Activated CD8-positive, alpha-beta T cell treated with anti-CD3 and anti-CD28 coated beads for 36 hours (primary cell): ENCODE results near the gene MSX2. TPM values are rescaled to one million over a fixed set of nuclear protein-coding genes. Genes with fewer than 3 reads are reported as not detected.

Source experiments
- ATAC-seq: fragments of 200-7000 bp; cut with Tn5 transposase; one replicate; pipeline ENCODE4 v1.10.0; 2021; ENCODE audit warnings: mild to moderate bottlenecking, moderate library complexity
- CTCF ChIA-PET: fragments of 350-600 bp; sonication (Branson Sonifier 250); formaldehyde crosslinking; loops from one replicate; lab custom pipeline; 2021; ENCODE audit warnings: antibody characterized with exemption; lab: Charles Lee
- POLR2A ChIA-PET: fragments of 350-600 bp; sonication (Branson Sonifier 250); formaldehyde crosslinking; loops from one replicate; lab custom pipeline; 2021; ENCODE audit warnings: antibody characterized with exemption; lab: Charles Lee
- DNase-seq: peaks from one replicate; pipeline ENCODE4 v3.0.0-alpha.2; 2020
- H3K27ac Mint-ChIP-seq: one replicate; pipeline ENCODE4 v1.8.0; 2021; ENCODE audit warnings: mild to moderate bottlenecking, mixed read lengths
- H3K27me3 Mint-ChIP-seq: one replicate; pipeline ENCODE4 v1.8.0; 2021; ENCODE audit warnings: mixed read lengths
- H3K36me3 Mint-ChIP-seq: one replicate; pipeline ENCODE4 v1.8.0; 2021; ENCODE audit warnings: low read depth, mixed read lengths
- H3K4me1 Mint-ChIP-seq: one replicate; pipeline ENCODE4 v1.8.0; 2021; ENCODE audit warnings: low read depth, mixed read lengths
- H3K4me3 Mint-ChIP-seq: one replicate; pipeline ENCODE4 v1.8.0; 2021; ENCODE audit warnings: mild to moderate bottlenecking, moderate library complexity, mixed read lengths
- H3K9me3 Mint-ChIP-seq: one replicate; pipeline ENCODE4 v1.8.0; 2021; ENCODE audit warnings: mixed read lengths
- intact Hi-C: fragments of 100-400 bp; cut with micrococcal nuclease; formaldehyde crosslinking; loops from one replicate; pipeline ENCODE4 v1.10.0; 2022
- total RNA-seq, 2 experiments: library from RNA; stranded (reverse); gene quantifications; one replicate each; pipeline ENCODE4 v1.2.3, GENCODE V29; 2021
- TF ChIP-seq, protein P1 (sequence below): fragments of 200-600 bp; IDR thresholded peaks from one replicate; pipeline ENCODE4 v1.8.0; 2022; ENCODE audit warnings: antibody characterized with exemption, mild to moderate bottlenecking

The MSX2 gene
- total RNA-seq, 2 experiments from 2014 or later, result not detected

DNA sequence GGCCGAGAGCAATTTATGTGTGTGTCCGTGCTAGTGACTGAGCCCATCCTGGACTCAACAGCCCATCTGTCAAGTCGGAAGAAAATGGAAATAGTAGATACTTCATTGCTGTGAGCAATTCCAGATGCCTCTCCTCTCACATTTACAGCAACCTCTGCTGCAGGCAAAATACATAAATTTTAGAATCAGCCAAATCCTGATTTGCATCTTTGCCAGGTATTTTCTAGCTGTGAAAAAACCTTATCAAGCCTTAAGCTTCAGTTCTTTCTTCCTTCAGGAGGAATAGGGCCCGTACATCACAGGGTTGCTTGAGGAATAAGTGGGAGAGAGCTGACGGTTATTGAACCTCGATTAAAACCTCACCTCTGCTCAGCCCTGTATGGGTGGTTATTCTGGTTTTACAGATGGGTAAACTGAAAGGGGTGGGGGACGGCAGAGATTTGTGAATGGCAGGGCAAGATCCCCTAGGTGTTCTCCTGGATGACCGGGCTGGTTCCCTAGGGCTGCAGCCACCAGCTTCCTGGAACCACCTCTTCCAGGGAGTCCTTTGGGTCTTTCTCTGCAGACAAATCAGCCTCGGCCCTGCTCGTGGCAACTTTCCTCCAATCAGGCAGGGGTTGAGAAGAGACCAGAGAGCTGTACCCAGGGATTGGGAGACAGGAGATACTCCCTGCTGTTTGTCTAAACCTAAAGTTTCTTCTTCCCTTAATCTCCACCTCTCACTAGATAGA is 5.3 kb upstream of the MSX2 start:
- no peak for ATAC-seq
- intact Hi-C loops, result no loop called here
- H3K36me3 Mint-ChIP-seq, result no peaks in the 10 kb centered on the region

DNA sequence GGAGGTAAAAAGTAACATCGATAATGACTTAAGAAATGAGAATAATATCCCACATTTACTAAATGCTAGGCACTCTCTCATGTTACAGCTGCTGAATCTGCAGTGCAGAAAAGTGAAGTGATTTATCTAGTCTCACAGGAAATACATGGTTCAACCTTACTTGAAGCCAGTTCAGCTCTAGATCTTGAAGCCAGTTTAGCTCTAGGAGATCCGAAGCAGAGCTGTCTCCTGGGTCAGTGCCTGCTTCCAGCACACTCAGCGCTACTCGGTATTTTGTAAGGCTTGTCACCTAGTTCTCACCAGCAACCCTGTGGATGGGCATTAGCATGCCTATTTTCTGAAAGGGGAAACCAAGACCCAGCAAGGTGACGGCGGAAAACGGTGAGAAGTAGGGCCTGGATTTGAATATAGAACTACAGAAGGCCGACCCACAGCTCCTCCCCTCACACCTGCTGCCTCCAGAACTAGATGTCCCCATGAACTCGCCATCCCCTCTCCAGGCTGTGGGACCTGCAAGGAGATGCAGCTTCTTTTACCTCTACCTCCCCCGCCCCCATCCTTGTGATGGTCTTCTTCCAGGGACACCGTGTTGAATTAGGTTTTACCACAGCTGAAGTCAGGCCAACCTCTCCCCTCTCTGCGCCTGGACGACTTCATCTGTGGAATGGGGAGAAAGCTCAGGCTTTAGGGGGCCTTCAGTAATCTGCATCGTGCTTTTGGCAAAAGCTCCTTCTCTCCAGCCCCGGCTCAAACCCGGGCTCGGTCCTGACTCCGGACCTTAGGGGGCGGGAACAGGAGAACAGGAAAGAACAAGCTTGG is 4.4 kb upstream of the MSX2 start:
- Mint-ChIP-seq H3K9me3 (no peaks in the 10 kb centered on the region), H3K27me3 (peaks cover 66% of the 10 kb centered on the region), H3K27ac (no peak overlapping the region), H3K4me1 (peaks cover 4% of the 10 kb centered on the region), H3K36me3 (no peaks in the 10 kb centered on the region), H3K4me3 (no peak overlapping the region)
- ChIA-PET POLR2A (no interaction called here), CTCF (interaction anchor here (1.1 kb wide), 1 partner anchor 300 kb away, joined by 5 read pairs; no protein-coding TSS in a partner anchor)
- TF ChIP-seq, protein P1, sequence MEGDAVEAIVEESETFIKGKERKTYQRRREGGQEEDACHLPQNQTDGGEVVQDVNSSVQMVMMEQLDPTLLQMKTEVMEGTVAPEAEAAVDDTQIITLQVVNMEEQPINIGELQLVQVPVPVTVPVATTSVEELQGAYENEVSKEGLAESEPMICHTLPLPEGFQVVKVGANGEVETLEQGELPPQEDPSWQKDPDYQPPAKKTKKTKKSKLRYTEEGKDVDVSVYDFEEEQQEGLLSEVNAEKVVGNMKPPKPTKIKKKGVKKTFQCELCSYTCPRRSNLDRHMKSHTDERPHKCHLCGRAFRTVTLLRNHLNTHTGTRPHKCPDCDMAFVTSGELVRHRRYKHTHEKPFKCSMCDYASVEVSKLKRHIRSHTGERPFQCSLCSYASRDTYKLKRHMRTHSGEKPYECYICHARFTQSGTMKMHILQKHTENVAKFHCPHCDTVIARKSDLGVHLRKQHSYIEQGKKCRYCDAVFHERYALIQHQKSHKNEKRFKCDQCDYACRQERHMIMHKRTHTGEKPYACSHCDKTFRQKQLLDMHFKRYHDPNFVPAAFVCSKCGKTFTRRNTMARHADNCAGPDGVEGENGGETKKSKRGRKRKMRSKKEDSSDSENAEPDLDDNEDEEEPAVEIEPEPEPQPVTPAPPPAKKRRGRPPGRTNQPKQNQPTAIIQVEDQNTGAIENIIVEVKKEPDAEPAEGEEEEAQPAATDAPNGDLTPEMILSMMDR, result no peak
- intact Hi-C loops, result no loop called here
- DNase-seq (no peak), ATAC-seq (no peak)

More for the DNA sequence above, 5.3 kb upstream of the MSX2 start:
- H3K4me1 Mint-ChIP-seq, result peaks cover 4% of the 10 kb centered on the region
- H3K27ac Mint-ChIP-seq, result no peak overlapping the region
- no peaks in the 10 kb centered on the region for H3K9me3 Mint-ChIP-seq
- H3K27me3 Mint-ChIP-seq, result peaks cover 64% of the 10 kb centered on the region
- ChIA-PET POLR2A (no interaction called here), CTCF (no interaction called here)
- no peak overlapping the region for H3K4me3 Mint-ChIP-seq
- no peak for DNase-seq
- TF ChIP-seq, protein P1, result no peak

DNA sequence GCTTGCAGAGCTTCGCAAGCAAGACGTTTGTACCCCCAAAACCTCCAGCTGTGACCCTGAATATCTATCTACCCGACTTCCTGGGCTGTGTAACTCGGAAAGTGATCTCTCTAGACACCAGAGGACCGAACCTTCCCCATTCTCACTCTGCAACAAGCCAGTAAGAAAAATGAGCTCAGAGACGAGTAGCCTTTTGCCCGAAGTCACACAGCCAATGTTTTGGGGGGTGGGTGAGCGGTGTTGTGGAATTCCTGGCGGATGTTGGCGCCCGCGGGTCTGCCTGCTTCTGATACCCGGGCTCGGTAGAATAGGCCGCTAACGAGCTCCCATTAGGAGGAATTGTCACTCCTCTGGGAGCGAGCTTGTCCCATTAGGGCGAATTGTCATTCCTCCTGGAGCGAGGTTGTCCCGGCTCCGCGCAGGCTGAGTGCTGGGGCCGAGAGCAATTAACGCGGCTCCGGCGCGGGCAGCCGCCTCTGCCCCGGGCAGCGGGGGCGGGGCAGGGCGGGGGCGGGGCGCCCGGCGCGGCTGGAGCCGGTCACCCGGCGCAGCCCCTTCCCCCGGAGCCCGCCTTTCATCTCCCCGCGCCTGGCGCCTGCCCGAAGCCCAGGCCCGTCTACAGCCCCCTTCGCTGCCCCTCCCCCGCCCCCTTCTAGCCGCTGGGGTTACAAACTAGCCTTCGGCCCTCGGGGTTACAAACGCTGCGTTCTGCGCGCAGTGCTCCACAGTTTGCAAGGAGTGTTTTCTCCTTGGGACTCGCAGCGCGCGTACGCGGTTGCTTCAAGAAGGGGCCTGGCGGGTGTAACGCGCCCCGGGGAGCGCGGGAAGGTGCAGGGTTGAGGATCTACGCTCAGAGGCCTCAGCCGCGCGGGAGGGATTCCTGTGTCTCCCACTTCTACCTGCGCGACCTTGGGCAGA is 3.5 kb upstream of the MSX2 start:
- Mint-ChIP-seq H3K4me3 (no peak overlapping the region), H3K4me1 (peaks cover 4% of the 10 kb centered on the region), H3K27ac (no peak overlapping the region), H3K27me3 (peaks cover 74% of the 10 kb centered on the region), H3K36me3 (no peaks in the 10 kb centered on the region), H3K9me3 (no peaks in the 10 kb centered on the region)
- TF ChIP-seq, protein P1, result no peak
- ATAC-seq (no peak), DNase-seq (no peak)
- POLR2A ChIA-PET, result no interaction called here
- intact Hi-C loops, result no loop called here
- CTCF ChIA-PET, result interaction anchor here (1.1 kb wide), 1 partner anchor 301 kb away, joined by 5 read pairs; no protein-coding TSS in a partner anchor

DNA sequence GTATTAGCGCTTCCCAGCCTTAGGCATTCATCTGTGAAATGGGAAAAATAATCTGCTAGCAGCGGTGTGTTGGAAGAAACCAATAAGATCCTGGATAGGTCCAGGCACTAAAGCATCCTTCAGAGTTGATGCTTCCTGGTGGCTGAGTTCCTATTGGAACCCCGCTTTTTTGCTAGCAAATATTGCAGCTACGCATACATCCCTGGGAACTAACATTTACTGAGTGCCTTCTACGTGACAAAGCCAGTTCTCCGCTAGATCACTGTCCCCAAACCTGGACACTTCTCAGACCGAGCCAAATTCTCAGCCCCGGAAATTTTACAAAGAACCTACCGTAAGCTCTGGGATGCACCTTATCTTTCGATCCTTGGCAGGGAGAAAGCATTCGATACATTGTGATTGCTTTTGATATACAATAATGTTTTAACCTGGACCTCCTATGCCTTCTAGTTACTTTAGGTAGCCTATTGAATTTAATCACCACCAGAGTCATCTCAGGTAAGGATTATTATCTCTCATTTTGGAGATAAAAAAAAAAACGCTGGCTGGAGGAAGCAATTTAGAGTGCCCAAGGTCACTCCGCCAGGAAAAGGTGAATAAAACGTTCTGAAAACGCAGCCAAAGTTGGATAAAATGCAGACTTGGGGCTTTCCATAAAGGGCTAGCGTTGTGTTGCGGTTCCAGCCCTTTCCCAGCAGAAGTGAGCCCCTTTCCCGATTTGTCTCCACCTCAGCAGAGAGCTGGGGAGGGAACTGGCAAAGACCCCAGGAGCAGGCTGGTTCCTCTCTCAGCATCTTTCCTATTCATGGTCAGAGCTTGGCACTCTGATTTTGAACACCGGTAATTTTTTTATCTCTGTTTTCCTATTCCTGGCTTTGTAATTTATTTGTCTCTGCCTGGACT is 2.6 kb upstream of the MSX2 start:
- Mint-ChIP-seq H3K36me3 (no peaks in the 10 kb centered on the region), H3K9me3 (no peaks in the 10 kb centered on the region), H3K27me3 (peaks cover 77% of the 10 kb centered on the region), H3K27ac (no peak overlapping the region), H3K4me3 (no peak overlapping the region), H3K4me1 (peaks cover 4% of the 10 kb centered on the region)
- intact Hi-C loops, result no loop called here
- CTCF ChIA-PET, result no interaction called here
- POLR2A ChIA-PET, result no interaction called here
- no peak for ATAC-seq
- DNase-seq, result no peak
- TF ChIP-seq, protein P1, result no peak
